HEK293T (cell line): ENCODE measurements around the gene C11orf68.

Source experiments
- CTCF ChIA-PET: fragments of 350-600 bp; formaldehyde crosslinking; extraction: SDS; loops from one replicate; lab custom pipeline; 2021; ENCODE audit warnings: antibody characterized with exemption, inconsistent platforms; lab: Yijun Ruan, JAX
- POLR2A ChIA-PET: fragments of 350-600 bp; formaldehyde crosslinking; extraction: SDS; loops from one replicate; lab custom pipeline; 2020; ENCODE audit warnings: antibody characterized with exemption, inconsistent platforms; lab: Yijun Ruan, JAX
- DNase-seq: peaks from one replicate; pipeline ENCODE4 v3.0.0; 2012; ENCODE audit warnings: mixed read lengths; ENCODE audit errors: extremely low spot score
- ARNT ChIP-seq: fragments of 450-650 bp; IDR thresholded peaks from 2 replicates; pipeline ENCODE4 v1.6.1; 2017; ENCODE audit warnings: mild to moderate bottlenecking
- BHLHE40 ChIP-seq: fragments of 450-650 bp; IDR thresholded peaks from 2 replicates; pipeline ENCODE4 v1.6.1; 2016; ENCODE audit warnings: mild to moderate bottlenecking, moderate library complexity, borderline replicate concordance
- CTBP1 ChIP-seq: fragments of 450-650 bp; IDR thresholded peaks from 2 replicates; pipeline ENCODE4 v1.6.1; 2016; ENCODE audit warnings: borderline replicate concordance
- ELF4 ChIP-seq: fragments of 450-650 bp; IDR thresholded peaks from 2 replicates; pipeline ENCODE4 v1.6.1; 2017; ENCODE audit warnings: antibody characterized with exemption
- FOXA1 ChIP-seq: fragments of 450-650 bp; IDR thresholded peaks from 2 replicates; pipeline ENCODE4 v1.6.1; 2016; ENCODE audit warnings: mild to moderate bottlenecking
- FOXK2 ChIP-seq: fragments of 450-650 bp; IDR thresholded peaks from 2 replicates; pipeline ENCODE4 v1.6.1; 2016; ENCODE audit warnings: mild to moderate bottlenecking
- FOXM1 ChIP-seq: fragments of 450-650 bp; IDR thresholded peaks from 2 replicates; pipeline ENCODE4 v1.6.1; 2017; ENCODE audit warnings: mild to moderate bottlenecking, borderline replicate concordance
- HDGF ChIP-seq: fragments of 450-650 bp; IDR thresholded peaks from 2 replicates; pipeline ENCODE4 v1.6.1; 2017; ENCODE audit warnings: antibody characterized with exemption, borderline replicate concordance
- L3MBTL2 ChIP-seq: fragments of 450-650 bp; conservative IDR thresholded peaks from 2 replicates; pipeline ENCODE4 v1.6.1; 2016; ENCODE audit warnings: mild to moderate bottlenecking
- LEF1 ChIP-seq: fragments of 450-650 bp; IDR thresholded peaks from 2 replicates; pipeline ENCODE4 v1.6.1; 2017; ENCODE audit warnings: mild to moderate bottlenecking, borderline replicate concordance
- NFRKB ChIP-seq: fragments of 450-650 bp; IDR thresholded peaks from 2 replicates; pipeline ENCODE4 v1.6.1; 2016; ENCODE audit warnings: mild to moderate bottlenecking, moderate library complexity
- SP1 ChIP-seq: fragments of 450-650 bp; IDR thresholded peaks from 2 replicates; pipeline ENCODE4 v1.6.1; 2017
- SUZ12 ChIP-seq: fragments of 450-650 bp; IDR thresholded peaks from 2 replicates; pipeline ENCODE4 v1.6.1; 2016; ENCODE audit warnings: mild to moderate bottlenecking
- TARDBP ChIP-seq: fragments of 450-650 bp; IDR thresholded peaks from 2 replicates; pipeline ENCODE4 v1.6.1; 2016
- ZNF384 ChIP-seq: fragments of 450-650 bp; IDR thresholded peaks from 2 replicates; pipeline ENCODE4 v1.6.1; 2016
- TF ChIP-seq, protein P1 (sequence below): fragments of 450-650 bp; IDR thresholded peaks from 2 replicates; pipeline ENCODE4 v1.6.1; 2016

The C11orf68 gene

DNA sequence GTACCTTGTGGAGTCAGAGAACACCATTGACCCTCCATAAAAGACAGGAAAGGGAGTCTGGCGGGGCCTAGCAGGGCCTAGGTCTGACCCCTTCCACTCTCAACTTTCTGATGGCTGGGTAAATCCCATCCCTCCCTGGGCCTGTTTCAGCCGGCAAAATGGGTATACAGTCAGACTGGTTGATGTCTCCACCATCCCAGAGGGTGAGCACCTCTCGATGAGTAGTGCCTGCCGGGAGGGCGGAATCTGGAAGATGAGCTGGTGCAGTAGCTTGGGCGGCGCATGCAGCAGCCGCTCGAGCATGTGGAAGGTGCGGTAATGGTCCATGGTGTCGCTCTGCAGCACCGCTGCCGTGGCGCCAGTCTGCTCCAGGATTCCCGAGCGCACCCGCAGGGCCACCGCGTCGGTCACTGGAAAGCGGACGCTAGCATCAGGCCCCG lies 31.1 kb downstream of the C11orf68 start:
- CTCF ChIA-PET: interaction anchor here (0.6 to 5.4 kb wide), 21 partner anchors 9 to 396 kb away, joined by 3 to 59 read pairs (median 4); partner anchors contain the start of genes FOSL1 and MUS81
- POLR2A ChIA-PET: interaction anchor here (0.7 to 12.4 kb wide), 21 partner anchors 10 to 329 kb away, joined by 3 to 289 read pairs (median 7); partner anchors contain the start of genes BANF1, CFL1, EFEMP2 and EIF1AD
- TF ChIP-seq FOXM1 (no peak), LEF1 (no peak), BHLHE40 (no peak), FOXA1 (no peak), ELF4 (no peak)
- DNase-seq: no peak

DNA sequence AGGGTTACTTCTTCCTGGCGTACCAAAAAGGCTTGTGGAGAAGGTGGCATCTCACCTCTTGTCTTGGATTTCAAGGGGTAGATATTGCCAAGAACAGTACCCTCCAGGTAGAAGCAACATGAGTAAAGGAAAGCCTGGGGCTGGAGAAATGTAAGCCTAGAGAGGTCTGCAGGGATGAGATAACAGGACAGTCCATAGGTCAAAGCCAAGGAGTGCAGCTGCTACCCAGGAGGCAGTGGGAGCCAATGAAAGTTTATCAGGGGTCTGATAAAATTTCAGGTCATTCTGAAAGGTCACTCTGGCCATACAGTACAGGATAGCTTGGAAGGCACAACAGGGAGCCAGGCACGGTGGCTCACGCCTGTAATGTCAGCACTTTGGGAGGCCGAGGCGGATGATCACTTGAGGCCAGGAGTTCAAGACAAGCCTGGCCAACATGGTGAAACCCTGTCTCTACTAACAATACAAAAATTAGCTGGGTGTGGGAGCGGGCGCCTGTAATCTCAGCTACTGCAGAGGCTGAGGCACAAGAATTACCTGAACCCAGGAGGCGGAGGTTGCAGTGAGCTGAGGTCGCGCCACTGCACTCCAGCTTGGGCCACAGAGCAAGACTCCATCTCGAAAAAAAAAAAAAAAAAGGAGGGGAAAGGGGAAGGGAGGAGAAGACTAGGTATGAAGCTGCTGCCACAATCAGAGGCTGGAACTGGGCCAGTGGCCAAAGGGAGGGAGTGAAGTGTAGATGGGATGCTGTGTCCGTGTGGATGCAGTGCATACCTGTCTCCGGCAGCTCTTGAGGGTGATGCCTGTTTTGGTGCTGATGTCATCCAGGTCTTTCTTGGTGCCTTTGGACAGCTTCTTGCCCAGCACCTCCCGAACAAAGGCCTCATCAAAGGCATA lies 31.8 kb downstream of the C11orf68 start:
- CTCF ChIA-PET: interaction anchor here (0.5 to 5.4 kb wide), 8 partner anchors 13 to 748 kb away, joined by 3 to 59 read pairs (median 5); partner anchors contain the start of genes FOSL1 and MUS81
- POLR2A ChIA-PET: interaction anchor here (0.9 to 12.4 kb wide), 5 partner anchors 13 to 175 kb away, joined by 4 to 289 read pairs (median 12); partner anchors contain the start of genes CFL1, EFEMP2, KAT5 and MUS81
- TF ChIP-seq ELF4 (no peak), CTBP1 (no peak), SP1 (no peak), BHLHE40 (no peak), FOXM1 (no peak), ARNT (no peak), NFRKB (no peak), FOXK2 (no peak), L3MBTL2 (no peak), SUZ12 (no peak), LEF1 (no peak), FOXA1 (no peak), HDGF (no peak)
- TF ChIP-seq, protein P1, sequence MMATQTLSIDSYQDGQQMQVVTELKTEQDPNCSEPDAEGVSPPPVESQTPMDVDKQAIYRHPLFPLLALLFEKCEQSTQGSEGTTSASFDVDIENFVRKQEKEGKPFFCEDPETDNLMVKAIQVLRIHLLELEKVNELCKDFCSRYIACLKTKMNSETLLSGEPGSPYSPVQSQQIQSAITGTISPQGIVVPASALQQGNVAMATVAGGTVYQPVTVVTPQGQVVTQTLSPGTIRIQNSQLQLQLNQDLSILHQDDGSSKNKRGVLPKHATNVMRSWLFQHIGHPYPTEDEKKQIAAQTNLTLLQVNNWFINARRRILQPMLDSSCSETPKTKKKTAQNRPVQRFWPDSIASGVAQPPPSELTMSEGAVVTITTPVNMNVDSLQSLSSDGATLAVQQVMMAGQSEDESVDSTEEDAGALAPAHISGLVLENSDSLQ: no peak
- DNase-seq: no peak

DNA sequence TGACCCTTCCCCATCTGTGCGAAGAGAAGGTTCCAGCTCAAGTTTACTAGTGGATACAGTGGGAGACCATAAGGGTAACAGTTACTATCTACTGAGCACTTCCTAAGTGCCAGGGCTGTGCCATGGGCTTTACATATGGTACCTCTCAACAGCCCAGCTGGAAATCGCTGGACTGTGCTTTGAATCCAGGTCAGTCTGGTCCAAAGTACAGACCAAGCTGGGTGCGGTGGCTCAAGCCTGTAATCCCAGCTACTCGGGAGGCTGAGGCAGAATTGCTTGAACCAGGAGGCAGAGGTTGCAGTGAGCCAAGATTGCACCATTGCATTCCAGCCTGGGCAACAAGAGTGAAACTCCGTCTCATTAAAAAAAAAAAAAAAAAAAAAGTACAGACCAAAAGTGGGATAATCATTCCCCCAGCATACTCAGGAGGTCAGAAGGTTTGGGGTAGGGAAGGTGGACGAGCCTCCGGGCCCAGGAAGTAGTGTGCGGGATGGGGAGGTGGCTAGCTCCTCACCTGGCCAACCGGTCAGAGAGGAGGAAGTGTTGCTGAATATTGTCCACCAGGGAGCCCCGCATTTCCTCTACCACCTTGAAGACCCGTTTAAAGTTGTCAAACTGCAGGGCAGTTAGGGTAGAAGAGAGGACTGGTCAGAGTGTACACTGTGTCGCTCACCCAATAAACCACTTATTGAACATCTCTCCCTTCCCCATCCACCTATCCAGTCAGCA lies 32.9 kb downstream of the C11orf68 start:
- TF ChIP-seq ELF4: no peak
- no peak for TF ChIP-seq SP1
- no peak for TF ChIP-seq FOXM1
- no peak for TF ChIP-seq ARNT
- no peak for TF ChIP-seq SUZ12
- TF ChIP-seq, protein P1: no peak
- no peak for TF ChIP-seq LEF1
- TF ChIP-seq HDGF: no peak
- no peak for TF ChIP-seq FOXA1
- TF ChIP-seq TARDBP: no peak
- no peak for TF ChIP-seq NFRKB
- no peak for DNase-seq
- ChIA-PET POLR2A (interaction anchor here (0.9 to 12.4 kb wide), 4 partner anchors 22 to 174 kb away, joined by 3 to 289 read pairs (median 6); partner anchors contain the start of genes CFL1, EFEMP2, KAT5 and MUS81), CTCF (interaction anchor here (0.6 to 2.6 kb wide), 5 partner anchors 15 to 103 kb away, joined by 4 to 14 read pairs (median 8); partner anchors contain the start of gene MUS81)

DNA sequence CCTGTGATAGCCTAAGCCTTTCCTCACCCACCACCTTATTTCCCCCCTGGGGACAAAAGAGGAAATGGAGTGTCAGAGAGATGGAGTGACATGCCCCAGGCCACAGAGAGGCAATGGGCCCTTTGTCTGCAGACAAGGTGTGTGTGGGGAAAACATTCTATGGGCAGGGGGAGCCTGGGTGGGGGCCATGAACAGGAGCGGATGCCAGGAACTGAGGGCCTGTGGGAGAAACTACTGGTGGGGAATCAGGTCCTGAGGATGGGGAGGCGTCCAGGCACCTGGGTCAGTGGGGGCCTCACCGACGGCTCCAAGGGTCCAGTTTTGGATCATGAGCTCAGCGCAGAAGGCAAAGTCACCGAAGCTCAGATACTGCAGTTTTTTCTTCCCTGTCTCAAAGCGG lies 33.6 kb downstream of the C11orf68 start:
- ChIA-PET POLR2A (interaction anchor here (0.9 to 12.4 kb wide), 6 partner anchors 11 to 173 kb away, joined by 3 to 289 read pairs (median 4); partner anchors contain the start of genes CFL1, EFEMP2, KAT5 and MUS81), CTCF (interaction anchor here (0.6 to 2.6 kb wide), 16 partner anchors 10 to 179 kb away, joined by 3 to 14 read pairs (median 4); partner anchors contain the start of genes KAT5 and MUS81)
- TF ChIP-seq ARNT (no peak), SUZ12 (no peak), FOXA1 (no peak), NFRKB (no peak), SP1 (no peak), FOXM1 (no peak), CTBP1 (no peak), BHLHE40 (no peak), ELF4 (no peak), LEF1 (no peak), TARDBP (no peak), FOXK2 (no peak), HDGF (no peak), ZNF384 (no peak)
- TF ChIP-seq, protein P1: no peak

DNA sequence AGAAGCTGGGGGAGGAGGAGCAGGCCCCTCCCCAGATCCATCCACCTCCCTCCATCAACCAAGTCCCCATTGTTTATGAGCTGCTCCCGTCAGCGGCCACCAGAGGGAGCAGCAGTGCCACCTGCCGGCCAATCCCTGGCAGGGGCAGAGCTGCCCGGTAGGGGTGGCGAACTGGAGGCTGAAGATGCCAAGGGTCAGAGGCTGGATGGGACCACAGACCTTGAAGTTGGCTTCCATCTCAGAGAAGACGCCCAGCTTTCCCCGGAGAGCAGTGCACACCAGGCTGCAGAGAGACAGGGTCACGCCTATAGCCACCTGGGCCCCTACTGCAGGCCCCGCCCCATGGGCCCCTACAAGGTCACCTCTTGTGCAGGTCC lies 34.2 kb downstream of the C11orf68 start:
- peak; percentile 76 for DNase-seq
- 0 out of 2 replicates have a peak, but pooled peaks have one; percentile 39 for TF ChIP-seq FOXM1
- no peak for TF ChIP-seq ELF4
- ChIA-PET POLR2A (interaction anchor here (1.1 to 12.4 kb wide), 5 partner anchors 10 to 172 kb away, joined by 4 to 289 read pairs (median 5); partner anchors contain the start of genes CFL1, EFEMP2, KAT5 and MUS81), CTCF (interaction anchor here (0.5 to 2.6 kb wide), 18 partner anchors 10 to 185 kb away, joined by 3 to 14 read pairs (median 3); partner anchors contain the start of genes KAT5, MUS81 and PACS1)

More for the DNA sequence above, 33.6 kb downstream of the C11orf68 start:
- DNase-seq: no peak
